IPS-NIHi7 (cell line): ENCODE results near the gene TRAF3IP3.

Experiments used
- DNase-seq: peaks from one replicate; pipeline ENCODE4 v3.0.0; 2012; ENCODE audit warnings: mixed read lengths; ENCODE audit errors: extremely low spot score

Gene TRAF3IP3

GRCh38 chr1:209737118-209737505, 18.7 kb upstream of the TRAF3IP3 start:
- no peak for DNase-seq

GRCh38 chr1:209738270-209738669, 17.6 kb upstream of the TRAF3IP3 start:
- no peak for DNase-seq

- DNase-seq, result no peak
Observed at GRCh38 chr1:209741193-209741592, 14.7 kb upstream of the TRAF3IP3 start.

- DNase-seq, result no peak
Observed at GRCh38 chr1:209741889-209742288, 14.0 kb upstream of the TRAF3IP3 start.

- no peak for DNase-seq
Observed at GRCh38 chr1:209742409-209743144, 13.3 kb upstream of the TRAF3IP3 start.

- DNase-seq, result no peak
Observed at GRCh38 chr1:209743145-209743482, 12.7 kb upstream of the TRAF3IP3 start.

- DNase-seq, result no peak
Observed at GRCh38 chr1:209746451-209747165, 9.2 kb upstream of the TRAF3IP3 start.

GRCh38 chr1:209747580-209748262, 8.1 kb upstream of the TRAF3IP3 start:
- DNase-seq, result peak; percentile 98

- peak; percentile 29 for DNase-seq
Observed at GRCh38 chr1:209748620-209749019, 7.2 kb upstream of the TRAF3IP3 start.

- no peak for DNase-seq
Observed at GRCh38 chr1:209749205-209749604, 6.6 kb upstream of the TRAF3IP3 start.

- DNase-seq, result no peak
Observed at GRCh38 chr1:209749670-209750323, 6.1 kb upstream of the TRAF3IP3 start.

- no peak for DNase-seq
Observed at GRCh38 chr1:209751627-209752231, 4.1 kb upstream of the TRAF3IP3 start.

GRCh38 chr1:209752890-209753289, 3.0 kb upstream of the TRAF3IP3 start:
- DNase-seq, result no peak

- no peak for DNase-seq
Observed at GRCh38 chr1:209755256-209755655, 597 bp upstream of the TRAF3IP3 start.

GRCh38 chr1:209756615-209757445, 977 bp downstream of the TRAF3IP3 start:
- no peak for DNase-seq

GRCh38 chr1:209758400-209758799, 2.5 kb downstream of the TRAF3IP3 start:
- DNase-seq, result no peak

- no peak for DNase-seq
Observed at GRCh38 chr1:209759829-209760359, 4.0 kb downstream of the TRAF3IP3 start.

- no peak for DNase-seq
Observed at GRCh38 chr1:209761011-209761635, 5.3 kb downstream of the TRAF3IP3 start.

- no peak for DNase-seq
Observed at GRCh38 chr1:209766051-209766450, 10.2 kb downstream of the TRAF3IP3 start.

- DNase-seq, result no peak
Observed at GRCh38 chr1:209767096-209767495, 11.2 kb downstream of the TRAF3IP3 start.
